Measurements from ENCODE around the gene PAQR5.
A peak's percentile ranks its signal among the peaks of the same experiment; 100 is the strongest.
"Not testable (repeated sequence)": the region's sequence is repeated elsewhere in the genome, so short reads cannot be mapped to it uniquely, and the experiment has no call there.

PAQR5 gene

GRCh38 chr15:69297642-69298353 lies 914 bp upstream of the PAQR5 start:
- Histone ChIP-seq H3K27me3 (replicated peaks; ENCODE audit: control insufficient read depth, insufficient read depth, low read length) (peaks cover 7% of the 10 kb centered on the region), H3K9ac (ENCODE audit: low read length) (no peak overlapping the region), H3K36me3 (ENCODE audit: control insufficient read depth, insufficient read depth, low read length, severe bottlenecking) (no peaks in the 10 kb centered on the region), H3K9me3 (ENCODE audit: control insufficient read depth, low read length) (peaks cover 4% of the 10 kb centered on the region), H3K4me1 (ENCODE audit: control insufficient read depth, insufficient read depth, low read length) (peaks cover 8% of the 10 kb centered on the region), H3K4me3 (ENCODE audit: low read length) (no peak overlapping the region)
- no peak for DNase-seq (ENCODE audit: low read depth)

DNA sequence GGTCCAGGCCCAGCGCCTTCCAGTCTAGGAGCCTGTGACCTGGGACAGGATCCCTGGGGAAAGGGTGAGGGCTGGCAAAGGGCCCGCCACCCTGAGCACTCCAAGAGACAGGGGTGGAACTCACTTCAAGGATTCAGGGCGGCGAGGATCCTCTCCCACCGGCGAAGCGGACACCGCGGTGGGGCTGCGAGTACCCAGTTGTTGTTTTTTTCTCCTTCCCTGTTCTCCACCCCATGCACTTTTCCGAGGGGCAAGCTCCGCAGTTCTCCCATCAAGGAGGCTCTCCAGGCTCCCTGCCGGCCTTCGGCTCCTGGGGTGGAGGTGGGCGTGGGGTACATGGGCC lies 387 bp upstream of the PAQR5 start:
- peaks cover 7% of the 10 kb centered on the region for H3K27me3 ChIP-seq (replicated peaks; ENCODE audit: control insufficient read depth, insufficient read depth, low read length)
- DNase-seq (ENCODE audit: low read depth) = no peak
- no peaks in the 10 kb centered on the region for H3K36me3 ChIP-seq (ENCODE audit: control insufficient read depth, insufficient read depth, low read length, severe bottlenecking)
- H3K4me3 ChIP-seq (ENCODE audit: low read length) = peak overlapping the region; percentile 80
- H3K9me3 ChIP-seq (ENCODE audit: control insufficient read depth, low read length) = peaks cover 4% of the 10 kb centered on the region
- peaks cover 12% of the 10 kb centered on the region for H3K4me1 ChIP-seq (ENCODE audit: control insufficient read depth, insufficient read depth, low read length)
- peak overlapping the region; percentile 69 for H3K9ac ChIP-seq (ENCODE audit: low read length)

DNA sequence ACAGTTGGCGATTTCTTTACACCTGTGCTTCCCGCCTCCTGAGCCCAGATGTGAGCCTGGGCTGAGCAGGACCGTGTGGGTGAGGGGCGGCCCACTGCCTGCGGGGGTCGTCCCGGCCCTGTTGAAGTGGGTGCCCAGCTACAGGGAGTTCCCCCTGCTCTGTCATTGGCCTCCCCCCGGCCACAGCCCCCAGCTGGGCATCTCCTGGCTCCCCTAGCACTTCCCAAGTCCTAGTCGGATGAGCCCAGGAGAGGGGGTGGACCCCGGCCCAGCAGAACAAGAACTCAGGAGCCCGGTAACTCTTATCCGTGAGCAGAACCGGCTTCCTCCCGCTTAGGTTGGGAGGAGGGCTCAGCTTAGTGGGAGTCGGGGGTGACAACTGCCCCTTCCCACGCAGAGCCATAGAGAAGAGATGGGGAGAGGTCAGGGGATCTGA lies 757 bp downstream of the PAQR5 start:
- Histone ChIP-seq H3K9ac (ENCODE audit: low read length) (no peak overlapping the region), H3K4me1 (ENCODE audit: control insufficient read depth, insufficient read depth, low read length) (peaks cover 23% of the 10 kb centered on the region), H3K9me3 (ENCODE audit: control insufficient read depth, low read length) (peaks cover 4% of the 10 kb centered on the region), H3K4me3 (ENCODE audit: low read length) (peak overlapping the region; percentile 80), H3K27me3 (replicated peaks; ENCODE audit: control insufficient read depth, insufficient read depth, low read length) (peaks cover 7% of the 10 kb centered on the region), H3K36me3 (ENCODE audit: control insufficient read depth, insufficient read depth, low read length, severe bottlenecking) (no peaks in the 10 kb centered on the region)
- DNase-seq (ENCODE audit: low read depth) = no peak

DNA sequence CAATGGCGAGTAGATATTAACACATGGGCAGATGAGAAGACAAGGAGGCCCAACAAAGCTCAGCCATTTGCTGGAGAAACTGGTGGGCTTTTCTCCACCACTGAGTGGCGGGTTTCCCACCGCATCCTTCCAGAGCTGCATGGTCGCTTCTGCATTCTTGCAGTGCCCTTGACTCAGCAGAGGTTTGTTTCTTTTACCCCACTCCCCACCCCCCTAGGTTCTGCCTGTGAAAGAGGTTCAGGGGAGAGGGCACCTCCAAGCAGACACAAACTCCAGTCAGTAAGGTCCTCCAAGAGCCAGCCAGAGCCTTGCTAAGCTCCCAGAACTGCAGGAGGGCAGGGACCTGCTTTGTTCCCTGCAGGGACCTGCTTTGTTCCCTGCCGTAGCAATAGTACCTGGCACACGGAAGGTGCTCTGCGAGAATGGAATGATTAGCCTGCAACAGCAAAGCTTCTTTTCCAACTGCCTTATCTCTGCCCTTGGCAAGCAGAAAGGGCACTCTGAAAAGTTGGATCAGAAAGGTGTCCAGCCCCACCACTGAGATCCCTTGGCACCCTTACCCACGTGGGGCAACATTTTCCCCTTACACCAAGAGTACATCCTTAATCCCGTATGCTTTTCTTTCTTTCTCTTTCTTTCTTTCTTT lies 1.4 kb downstream of the PAQR5 start:
- peaks cover 7% of the 10 kb centered on the region for H3K27me3 ChIP-seq (replicated peaks; ENCODE audit: control insufficient read depth, insufficient read depth, low read length)

GRCh38 chr15:69301101-69301500 lies 2.4 kb downstream of the PAQR5 start:
- not testable (repeated sequence) for H3K4me3 ChIP-seq (ENCODE audit: low read length); H3K9me3 ChIP-seq (ENCODE audit: control insufficient read depth, low read length); H3K36me3 ChIP-seq (ENCODE audit: control insufficient read depth, insufficient read depth, low read length, severe bottlenecking); DNase-seq (ENCODE audit: low read depth); H3K27me3 ChIP-seq (replicated peaks; ENCODE audit: control insufficient read depth, insufficient read depth, low read length); H3K9ac ChIP-seq (ENCODE audit: low read length)
- peaks cover 39% of the 10 kb centered on the region for H3K4me1 ChIP-seq (ENCODE audit: control insufficient read depth, insufficient read depth, low read length)

More for the DNA sequence above, 1.4 kb downstream of the PAQR5 start:
- H3K9ac ChIP-seq (ENCODE audit: low read length) = no peak overlapping the region
- DNase-seq (ENCODE audit: low read depth) = no peak
- H3K36me3 ChIP-seq (ENCODE audit: control insufficient read depth, insufficient read depth, low read length, severe bottlenecking) = no peaks in the 10 kb centered on the region
- peaks cover under 1% of the 10 kb centered on the region for H3K9me3 ChIP-seq (ENCODE audit: control insufficient read depth, low read length)
- peaks cover 29% of the 10 kb centered on the region for H3K4me1 ChIP-seq (ENCODE audit: control insufficient read depth, insufficient read depth, low read length)
- H3K4me3 ChIP-seq (ENCODE audit: low read length) = no peak overlapping the region

GRCh38 chr15:69302087-69302486 lies 3.4 kb downstream of the PAQR5 start:
- not testable (repeated sequence) for H3K27me3 ChIP-seq (replicated peaks; ENCODE audit: control insufficient read depth, insufficient read depth, low read length); H3K9me3 ChIP-seq (ENCODE audit: control insufficient read depth, low read length); DNase-seq (ENCODE audit: low read depth); H3K4me3 ChIP-seq (ENCODE audit: low read length); H3K9ac ChIP-seq (ENCODE audit: low read length); H3K36me3 ChIP-seq (ENCODE audit: control insufficient read depth, insufficient read depth, low read length, severe bottlenecking)
- H3K4me1 ChIP-seq (ENCODE audit: control insufficient read depth, insufficient read depth, low read length) = peaks cover 40% of the 10 kb centered on the region

DNA sequence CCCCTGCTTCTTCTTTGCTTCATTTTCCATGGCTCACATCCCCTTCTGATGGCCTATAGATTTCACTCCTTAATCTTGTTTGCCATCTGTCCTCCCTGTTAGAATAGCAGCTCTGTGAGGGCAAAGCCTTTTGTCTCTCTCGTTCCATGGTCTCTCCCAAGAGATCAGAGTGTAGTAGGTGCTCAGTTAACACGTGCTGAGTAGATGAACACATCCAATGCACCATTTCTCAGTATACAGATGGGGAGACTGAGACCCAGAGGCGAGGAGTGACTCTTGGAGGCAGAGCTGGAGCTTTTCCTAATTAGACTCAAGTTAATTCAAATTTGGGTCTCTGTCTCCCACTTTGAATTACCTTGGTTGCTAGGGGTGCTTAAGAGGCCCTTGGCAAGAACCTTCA lies 4.2 kb downstream of the PAQR5 start:
- DNase-seq (ENCODE audit: low read depth) = no peak
- H3K9ac ChIP-seq (ENCODE audit: low read length) = no peak overlapping the region
- H3K4me3 ChIP-seq (ENCODE audit: low read length) = no peak overlapping the region
- H3K4me1 ChIP-seq (ENCODE audit: control insufficient read depth, insufficient read depth, low read length) = peaks cover 40% of the 10 kb centered on the region
- H3K9me3 ChIP-seq (ENCODE audit: control insufficient read depth, low read length) = no peaks in the 10 kb centered on the region
- no peaks in the 10 kb centered on the region for H3K27me3 ChIP-seq (replicated peaks; ENCODE audit: control insufficient read depth, insufficient read depth, low read length)
- no peaks in the 10 kb centered on the region for H3K36me3 ChIP-seq (ENCODE audit: control insufficient read depth, insufficient read depth, low read length, severe bottlenecking)

DNA sequence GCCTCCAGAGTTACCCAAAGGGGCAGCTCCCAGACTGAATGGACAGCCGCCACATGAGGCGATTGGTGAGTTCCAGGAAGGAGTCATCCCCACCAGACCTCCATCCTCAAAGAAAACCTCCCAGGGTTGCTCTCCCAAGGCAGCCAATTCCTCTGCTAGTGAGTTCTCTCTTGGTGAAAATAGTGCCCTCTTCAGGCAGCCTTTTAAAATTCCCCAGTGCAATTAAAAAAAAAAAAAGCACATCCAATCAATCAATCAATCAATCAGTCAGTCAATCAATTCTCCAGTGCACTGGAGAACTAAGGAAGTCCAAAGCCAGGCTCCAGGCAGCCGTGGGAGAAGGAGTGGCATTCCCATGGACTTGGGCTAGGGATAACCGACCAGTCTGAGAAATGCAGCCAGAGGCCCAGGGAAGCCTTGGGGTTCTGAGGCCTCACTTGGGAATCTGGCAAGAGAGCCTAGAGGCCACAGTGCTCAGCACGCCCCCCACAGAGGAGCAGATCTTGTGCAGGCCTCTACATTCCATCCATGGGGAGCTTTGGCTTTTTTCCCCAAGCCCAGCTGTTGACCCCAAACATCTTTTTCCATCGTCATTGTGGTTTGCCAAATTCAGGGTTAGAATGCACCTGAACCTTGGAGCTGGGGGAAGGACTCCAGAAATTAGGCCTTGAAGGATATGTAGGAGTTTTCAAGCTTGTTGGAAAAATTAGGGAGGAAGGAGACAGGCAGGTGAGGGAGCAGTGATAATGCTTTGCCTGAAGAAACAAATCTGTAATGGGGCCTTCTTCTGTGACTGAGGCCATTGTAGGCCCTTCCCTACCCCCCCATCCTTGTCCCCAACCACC lies 4.8 kb downstream of the PAQR5 start:
- H3K27me3 ChIP-seq (replicated peaks; ENCODE audit: control insufficient read depth, insufficient read depth, low read length) = no peaks in the 10 kb centered on the region
- H3K9me3 ChIP-seq (ENCODE audit: control insufficient read depth, low read length) = no peaks in the 10 kb centered on the region
- DNase-seq (ENCODE audit: low read depth) = no peak

GRCh38 chr15:69304182-69304545 lies 5.5 kb downstream of the PAQR5 start:
- Histone ChIP-seq H3K27me3 (replicated peaks; ENCODE audit: control insufficient read depth, insufficient read depth, low read length) (no peaks in the 10 kb centered on the region), H3K4me3 (ENCODE audit: low read length) (no peak overlapping the region), H3K36me3 (ENCODE audit: control insufficient read depth, insufficient read depth, low read length, severe bottlenecking) (no peaks in the 10 kb centered on the region), H3K4me1 (ENCODE audit: control insufficient read depth, insufficient read depth, low read length) (peaks cover 36% of the 10 kb centered on the region), H3K9me3 (ENCODE audit: control insufficient read depth, low read length) (no peaks in the 10 kb centered on the region), H3K9ac (ENCODE audit: low read length) (peak overlapping the region; percentile 30)
- DNase-seq (ENCODE audit: low read depth) = peak; percentile 79

More for the DNA sequence above, 4.8 kb downstream of the PAQR5 start:
- peak overlapping the region; percentile 30 for H3K9ac ChIP-seq (ENCODE audit: low read length)
- H3K4me3 ChIP-seq (ENCODE audit: low read length) = peak overlapping the region; percentile 19
- peaks cover 36% of the 10 kb centered on the region for H3K4me1 ChIP-seq (ENCODE audit: control insufficient read depth, insufficient read depth, low read length)
- no peaks in the 10 kb centered on the region for H3K36me3 ChIP-seq (ENCODE audit: control insufficient read depth, insufficient read depth, low read length, severe bottlenecking)

DNA sequence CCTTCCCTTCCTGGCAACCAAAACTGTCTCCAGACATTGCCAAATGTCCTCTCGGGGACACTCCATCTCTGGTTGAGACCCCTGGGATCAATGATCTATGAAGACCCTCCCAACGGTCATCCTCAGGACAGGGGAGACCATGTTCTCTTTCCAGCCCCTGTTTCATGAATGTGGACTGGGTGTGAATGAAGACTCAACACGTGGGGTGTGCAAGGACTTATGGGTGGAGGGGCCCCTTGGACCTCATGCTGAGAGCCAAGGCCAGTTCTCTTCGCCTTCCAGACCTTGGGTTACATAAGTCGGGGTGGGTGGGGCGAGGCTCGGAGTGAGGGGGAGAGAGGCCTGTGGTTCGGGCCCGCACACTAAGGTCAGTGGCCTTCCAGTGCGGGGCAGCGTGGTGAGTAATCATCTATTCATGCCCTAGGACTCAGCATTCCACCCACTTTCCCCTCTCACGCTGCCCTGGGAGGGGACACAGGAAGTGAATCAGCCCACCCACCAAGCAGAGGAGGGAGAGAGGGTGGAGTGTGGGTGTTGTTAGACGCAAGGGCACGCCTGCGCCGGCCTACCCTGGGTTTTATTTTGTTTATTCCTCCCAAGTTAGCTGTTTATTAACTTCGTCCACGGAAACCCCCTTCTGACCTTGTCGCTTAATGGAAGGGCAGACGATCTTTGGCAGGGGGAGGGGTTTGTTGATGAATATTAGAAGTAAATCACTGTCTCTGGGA lies 6.7 kb downstream of the PAQR5 start:
- H3K36me3 ChIP-seq (ENCODE audit: control insufficient read depth, insufficient read depth, low read length, severe bottlenecking) = no peaks in the 10 kb centered on the region
- H3K4me3 ChIP-seq (ENCODE audit: low read length) = peak overlapping the region; percentile 22
- H3K27me3 ChIP-seq (replicated peaks; ENCODE audit: control insufficient read depth, insufficient read depth, low read length) = no peaks in the 10 kb centered on the region
- no peaks in the 10 kb centered on the region for H3K9me3 ChIP-seq (ENCODE audit: control insufficient read depth, low read length)
- peak overlapping the region; percentile 72 for H3K9ac ChIP-seq (ENCODE audit: low read length)
- peak; percentile 58 for DNase-seq (ENCODE audit: low read depth)
- H3K4me1 ChIP-seq (ENCODE audit: control insufficient read depth, insufficient read depth, low read length) = peaks cover 32% of the 10 kb centered on the region

Data from adipocyte (in vitro differentiated cells).